HEK293T (cell line): ENCODE measurements around the gene RPRD1B.

Source experiments
- ARNT ChIP-seq: fragments of 450-650 bp; IDR thresholded peaks from 2 replicates; pipeline ENCODE4 v1.6.1; 2017; ENCODE audit warnings: mild to moderate bottlenecking
- BHLHE40 ChIP-seq: fragments of 450-650 bp; IDR thresholded peaks from 2 replicates; pipeline ENCODE4 v1.6.1; 2016; ENCODE audit warnings: mild to moderate bottlenecking, moderate library complexity, borderline replicate concordance
- ELF4 ChIP-seq: fragments of 450-650 bp; IDR thresholded peaks from 2 replicates; pipeline ENCODE4 v1.6.1; 2017; ENCODE audit warnings: antibody characterized with exemption
- FOXA1 ChIP-seq: fragments of 450-650 bp; IDR thresholded peaks from 2 replicates; pipeline ENCODE4 v1.6.1; 2016; ENCODE audit warnings: mild to moderate bottlenecking
- FOXK2 ChIP-seq: fragments of 450-650 bp; IDR thresholded peaks from 2 replicates; pipeline ENCODE4 v1.6.1; 2016; ENCODE audit warnings: mild to moderate bottlenecking
- FOXM1 ChIP-seq: fragments of 450-650 bp; IDR thresholded peaks from 2 replicates; pipeline ENCODE4 v1.6.1; 2017; ENCODE audit warnings: mild to moderate bottlenecking, borderline replicate concordance
- L3MBTL2 ChIP-seq: fragments of 450-650 bp; conservative IDR thresholded peaks from 2 replicates; pipeline ENCODE4 v1.6.1; 2016; ENCODE audit warnings: mild to moderate bottlenecking
- LEF1 ChIP-seq: fragments of 450-650 bp; IDR thresholded peaks from 2 replicates; pipeline ENCODE4 v1.6.1; 2017; ENCODE audit warnings: mild to moderate bottlenecking, borderline replicate concordance
- NFRKB ChIP-seq: fragments of 450-650 bp; IDR thresholded peaks from 2 replicates; pipeline ENCODE4 v1.6.1; 2016; ENCODE audit warnings: mild to moderate bottlenecking, moderate library complexity
- SP1 ChIP-seq: fragments of 450-650 bp; IDR thresholded peaks from 2 replicates; pipeline ENCODE4 v1.6.1; 2017
- SUZ12 ChIP-seq: fragments of 450-650 bp; IDR thresholded peaks from 2 replicates; pipeline ENCODE4 v1.6.1; 2016; ENCODE audit warnings: mild to moderate bottlenecking
- TARDBP ChIP-seq: fragments of 450-650 bp; IDR thresholded peaks from 2 replicates; pipeline ENCODE4 v1.6.1; 2016
- ZNF384 ChIP-seq: fragments of 450-650 bp; IDR thresholded peaks from 2 replicates; pipeline ENCODE4 v1.6.1; 2016

- TF ChIP-seq FOXA1 (no peak), BHLHE40 (no peak), TARDBP (no peak), ARNT (no peak), FOXK2 (no peak), SP1 (no peak), FOXM1 (no peak), SUZ12 (no peak), ELF4 (no peak), LEF1 (no peak), L3MBTL2 (no peak), NFRKB (no peak), ZNF384 (no peak)
Measured at GRCh38 chr20:38131588-38132121, 98.1 kb downstream of the RPRD1B start.
